Left forelimb (tissue), 1 donor: ENCODE data around the gene CCNT1.
"Not testable (repeated sequence)": the region's sequence is repeated elsewhere in the genome, so short reads cannot be mapped to it uniquely, and the experiment has no call there.

Experiments
- DNase-seq: peaks from one replicate; pipeline ENCODE4 v3.0.0-alpha.2; 2018; ENCODE audit warnings: low spot score

The CCNT1 gene

GRCh38 chr12:48691826-48692487 lies 24.6 kb downstream of the CCNT1 start:
- no peak for DNase-seq

GRCh38 chr12:48690990-48691389 lies 25.5 kb downstream of the CCNT1 start:
- DNase-seq = no peak

DNA sequence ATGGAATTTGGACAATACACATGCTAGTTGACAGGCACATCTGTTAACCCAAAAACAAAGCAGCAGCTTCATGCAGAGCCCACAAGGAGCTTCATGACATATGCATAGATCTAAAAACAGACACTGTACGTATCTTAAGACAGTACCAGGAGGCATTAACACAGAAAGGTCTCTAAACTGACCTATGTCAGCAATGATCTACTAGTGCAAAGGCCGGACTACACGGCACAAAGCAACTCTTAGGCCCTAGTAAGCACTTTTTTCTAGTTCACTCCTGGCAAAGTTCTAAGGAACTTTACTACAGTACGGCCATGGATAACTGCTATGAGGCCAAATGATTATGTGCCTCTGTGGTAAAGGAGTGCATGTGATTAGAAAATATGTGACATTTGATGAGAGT lies 26.1 kb downstream of the CCNT1 start:
- DNase-seq = no peak

GRCh38 chr12:48688836-48689235 lies 27.7 kb downstream of the CCNT1 start:
- no peak for DNase-seq

DNA sequence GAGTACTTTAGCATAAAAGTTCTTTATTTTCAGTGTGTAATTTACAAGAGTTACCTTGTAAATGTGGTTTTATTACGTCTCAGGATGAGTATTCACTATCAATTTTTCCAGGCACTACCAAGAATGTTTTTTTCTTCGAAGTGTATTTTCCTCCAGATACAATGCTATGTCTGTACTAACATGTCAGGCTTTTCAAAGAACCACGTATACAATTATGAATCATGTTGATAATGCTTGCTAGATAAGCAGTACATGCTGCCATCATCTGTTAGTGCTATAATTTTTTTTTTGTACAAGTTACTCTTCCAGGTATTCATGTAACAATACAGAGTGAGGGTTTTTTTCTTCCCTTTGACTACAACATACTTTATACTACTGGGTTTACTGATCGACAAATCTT lies 28.9 kb downstream of the CCNT1 start:
- DNase-seq = no peak

DNA sequence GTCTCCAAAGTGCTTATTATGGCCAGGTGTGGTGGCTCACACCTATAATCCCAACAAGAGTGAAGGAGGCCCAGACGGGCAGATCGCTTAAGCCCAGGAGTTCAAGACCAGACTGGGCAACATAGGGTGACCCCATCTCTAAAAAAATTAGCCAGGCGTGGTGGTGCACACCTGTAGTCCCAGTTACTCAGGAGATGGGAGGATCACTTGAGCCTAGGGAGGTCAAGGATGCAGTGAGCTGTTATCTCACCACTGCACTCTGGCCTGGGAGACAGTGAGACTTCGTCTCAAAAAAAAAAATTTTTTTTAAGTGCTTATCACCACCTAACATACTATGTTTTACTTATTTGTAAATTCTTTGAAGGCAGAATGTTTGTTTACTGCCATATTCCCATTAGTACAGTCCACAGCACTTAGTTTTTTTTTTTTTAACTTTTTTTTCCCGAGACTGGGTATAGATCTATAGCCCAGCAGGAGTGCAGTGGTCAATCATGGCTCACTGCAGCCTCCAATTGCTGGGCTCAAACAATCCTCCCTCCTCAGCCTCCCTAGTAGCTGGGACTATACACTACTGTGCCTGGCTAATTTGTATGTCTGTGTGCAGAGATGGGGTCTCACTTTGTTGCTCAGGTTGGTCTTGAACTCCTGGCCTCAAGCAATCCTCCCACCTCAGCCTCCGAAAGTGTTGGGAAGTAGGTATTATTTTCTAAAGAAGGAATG lies 29.7 kb downstream of the CCNT1 start:
- no peak for DNase-seq

DNA sequence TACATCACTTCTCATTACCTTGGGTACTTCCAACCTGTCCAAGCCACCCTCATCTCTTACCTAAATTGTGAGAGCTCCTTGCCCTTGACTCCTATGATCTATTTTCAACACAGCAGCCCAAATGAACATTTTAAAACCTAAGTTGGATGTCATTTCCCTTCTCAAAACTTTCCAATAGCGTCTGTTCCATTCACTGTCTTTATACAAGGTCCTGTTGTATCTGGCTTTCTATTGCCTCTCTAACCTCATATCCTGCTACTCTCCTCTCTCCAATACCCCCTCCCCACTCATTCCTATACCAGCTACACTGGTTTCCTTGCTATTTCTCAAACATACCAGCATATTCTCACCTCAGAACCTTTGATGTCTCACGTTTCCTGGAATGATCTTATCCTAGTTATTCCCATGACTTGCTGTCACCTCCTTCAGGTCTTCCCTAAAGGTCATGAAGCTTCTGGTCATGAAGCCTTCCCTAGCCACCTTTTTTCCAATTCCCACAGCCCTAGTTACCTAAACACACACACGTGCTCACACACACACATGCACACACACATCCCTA lies 30.4 kb downstream of the CCNT1 start:
- no peak for DNase-seq

DNA sequence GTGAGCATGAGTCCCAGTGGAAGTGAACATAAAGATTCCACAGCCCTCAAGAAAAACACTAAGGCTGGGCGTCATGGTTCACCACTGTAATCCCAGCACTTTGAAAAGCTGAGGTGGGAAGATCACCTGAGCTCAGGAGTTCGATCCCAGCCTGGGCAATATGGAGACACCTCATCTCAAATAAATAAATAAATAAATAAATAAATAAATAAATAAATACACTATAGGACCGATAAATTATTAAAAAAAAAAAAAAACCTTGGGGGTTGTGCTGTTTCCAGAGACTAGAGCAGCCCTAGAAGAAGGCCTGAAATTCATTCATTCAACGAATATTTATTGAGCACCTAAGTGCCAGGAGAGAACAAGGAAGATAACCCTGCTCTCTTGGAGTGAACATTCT lies 33.0 kb downstream of the CCNT1 start:
- no peak for DNase-seq

DNA sequence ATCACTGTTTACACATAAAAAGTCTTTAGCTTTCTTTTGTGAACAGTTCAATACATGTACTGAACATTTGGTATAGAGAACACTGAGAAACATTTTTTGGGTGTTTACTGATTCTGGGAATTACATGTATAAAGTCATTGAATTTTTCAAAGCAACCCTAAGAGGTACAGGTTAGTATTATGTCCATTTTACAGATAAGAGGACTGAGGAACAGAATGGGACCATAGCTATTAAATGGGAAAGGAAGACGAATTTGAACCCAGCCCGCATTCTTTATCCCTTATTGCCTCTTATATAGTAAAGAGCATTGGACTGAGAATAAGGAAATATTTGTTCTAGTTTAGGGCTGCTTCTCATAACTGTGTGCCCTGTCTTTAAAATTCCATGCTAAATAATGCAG lies 33.6 kb downstream of the CCNT1 start:
- no peak for DNase-seq

DNA sequence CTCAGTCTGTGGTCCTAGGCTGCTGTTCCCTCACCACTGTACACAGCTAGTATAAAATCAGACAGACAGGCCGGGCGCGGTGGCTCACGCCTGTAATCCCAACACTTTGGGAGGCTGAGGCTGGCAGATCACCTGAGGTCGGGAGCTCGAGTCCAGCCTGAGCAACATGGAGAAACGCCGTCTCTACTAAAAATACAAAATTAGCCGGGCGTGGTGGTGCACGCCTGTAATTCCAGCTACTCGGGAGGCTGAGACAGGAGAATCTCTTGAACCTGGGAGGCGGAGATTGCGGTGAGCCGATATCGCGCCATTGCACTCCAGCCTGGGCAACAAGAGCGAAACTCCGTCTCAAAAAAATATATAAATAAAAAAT lies 34.0 kb downstream of the CCNT1 start:
- DNase-seq = not testable (repeated sequence)

- DNase-seq = peak; percentile 95
These were observed 34.6 kb downstream of the CCNT1 start, which contains the start of gene KANSL2 for GRCh38 chr12:48681710-48682532. Gene KANSL2 (minus strand): TSS chr12:48682238. CDS start chr12:48681632, 606 bp downstream.

DNA sequence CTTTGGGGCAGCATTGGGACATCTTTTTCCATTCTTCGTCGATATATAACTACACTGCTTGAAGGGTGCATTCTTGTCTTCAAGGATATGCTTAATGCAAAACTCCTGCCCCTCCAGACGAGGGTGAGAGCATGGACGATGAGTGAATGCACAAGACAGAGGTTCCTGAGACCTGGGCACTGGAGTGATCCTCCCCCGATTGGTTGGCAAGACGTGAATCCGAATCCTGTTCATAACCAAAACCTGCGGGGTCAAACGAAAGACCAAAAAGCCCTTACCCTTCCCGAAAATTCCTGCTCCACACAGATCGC lies 35.2 kb downstream of the CCNT1 start:
- no peak for DNase-seq

- DNase-seq = no peak
These were observed 35.6 kb downstream of the CCNT1 start for GRCh38 chr12:48680861-48681260.

DNA sequence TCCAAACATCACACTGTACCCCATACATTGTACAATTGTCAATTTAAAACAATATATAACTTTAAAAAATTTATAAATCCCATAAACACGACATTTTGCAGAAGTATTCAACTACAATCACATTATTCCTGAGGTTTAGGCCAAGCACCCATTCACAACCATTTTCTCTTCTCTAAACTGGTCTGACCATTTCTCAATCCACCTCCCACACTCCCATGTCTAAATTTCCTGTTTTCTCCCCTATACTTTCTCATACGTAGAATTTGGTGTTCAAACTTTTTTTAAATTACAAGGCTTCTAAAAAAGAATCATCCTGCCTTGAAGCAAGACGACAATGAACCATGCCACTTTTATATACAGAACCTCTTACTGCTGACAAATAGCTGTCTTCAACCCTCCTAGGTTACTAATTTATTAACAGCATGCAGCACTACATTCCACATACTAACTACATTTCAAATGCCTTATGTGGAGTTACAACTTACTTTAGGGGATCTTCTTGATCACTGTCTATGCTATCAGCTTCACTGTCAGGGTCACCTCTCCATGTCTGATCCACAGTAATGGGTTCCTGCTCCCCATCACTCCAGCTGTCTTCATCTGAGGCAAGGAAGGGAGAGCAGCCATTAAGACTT lies 37.8 kb downstream of the CCNT1 start:
- DNase-seq = no peak

DNA sequence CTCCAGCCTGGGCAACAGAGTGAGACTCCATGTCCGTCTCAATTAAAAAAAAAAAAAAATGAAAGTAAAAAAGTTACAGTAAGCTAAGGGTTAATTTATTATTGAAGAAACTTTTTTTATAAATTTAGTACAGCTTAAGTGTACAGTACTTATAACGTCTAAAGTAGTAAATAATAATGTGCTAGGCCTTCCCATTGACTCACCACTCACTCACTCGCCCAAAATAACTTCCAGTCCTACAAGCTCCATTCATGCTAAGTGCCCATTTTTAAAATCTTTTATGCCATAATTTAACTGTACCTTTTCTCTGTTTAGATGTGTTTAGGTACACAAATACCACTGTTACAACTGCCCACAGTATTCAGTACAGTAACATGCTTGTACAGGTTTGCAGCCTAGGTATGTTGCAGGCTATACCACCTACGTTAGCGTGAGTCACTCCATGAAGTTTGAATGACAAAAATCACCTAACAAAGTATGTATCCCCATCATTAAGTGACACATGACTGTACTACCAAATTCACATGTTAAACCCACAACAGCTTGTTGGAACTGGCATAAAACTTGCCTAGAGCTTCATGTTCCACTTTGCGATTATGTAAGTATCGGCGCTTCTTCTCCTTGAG lies 45.2 kb downstream of the CCNT1 start:
- no peak for DNase-seq

DNA sequence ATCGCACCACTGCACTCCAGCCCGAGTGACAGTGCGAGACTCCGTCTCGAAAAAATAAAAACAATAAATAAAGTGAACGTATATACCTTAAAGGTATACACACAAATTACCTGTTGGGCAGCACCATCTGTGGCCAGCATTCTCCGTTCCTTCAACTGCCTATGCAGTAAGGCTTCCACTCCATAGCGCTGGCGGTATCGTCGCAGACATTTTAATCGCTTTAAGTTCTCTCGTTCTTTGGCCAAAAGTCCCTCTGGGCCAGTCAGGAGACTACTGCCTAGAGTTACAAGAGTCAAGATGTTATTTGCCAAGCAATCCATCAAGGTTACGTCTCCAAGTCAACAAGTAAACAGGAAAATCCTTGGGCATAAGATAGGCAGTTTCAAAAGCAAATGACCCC lies 47.5 kb downstream of the CCNT1 start:
- no peak for DNase-seq

DNA sequence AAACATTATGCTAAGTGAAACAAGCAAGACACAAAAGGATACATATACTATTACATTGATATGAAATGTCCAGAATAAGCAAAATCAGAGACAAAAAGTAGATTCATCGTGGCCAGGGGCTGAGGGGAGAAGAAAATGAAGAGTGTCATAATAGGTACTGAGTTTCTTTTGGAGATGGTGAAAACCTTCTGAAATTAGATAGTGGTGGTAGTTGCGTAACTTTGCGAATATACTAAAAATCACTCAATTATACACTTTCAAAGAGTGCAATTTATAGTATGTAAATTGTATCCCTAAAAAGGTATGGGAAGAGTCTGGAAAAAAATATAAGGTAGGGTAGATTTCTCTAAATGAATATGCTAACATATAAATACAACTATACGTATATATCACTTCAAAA lies 56.6 kb downstream of the CCNT1 start:
- DNase-seq = no peak

GRCh38 chr12:48651681-48652080 lies 64.8 kb downstream of the CCNT1 start:
- DNase-seq = no peak

GRCh38 chr12:48645354-48645753 lies 71.2 kb downstream of the CCNT1 start:
- DNase-seq = not testable (repeated sequence)

DNA sequence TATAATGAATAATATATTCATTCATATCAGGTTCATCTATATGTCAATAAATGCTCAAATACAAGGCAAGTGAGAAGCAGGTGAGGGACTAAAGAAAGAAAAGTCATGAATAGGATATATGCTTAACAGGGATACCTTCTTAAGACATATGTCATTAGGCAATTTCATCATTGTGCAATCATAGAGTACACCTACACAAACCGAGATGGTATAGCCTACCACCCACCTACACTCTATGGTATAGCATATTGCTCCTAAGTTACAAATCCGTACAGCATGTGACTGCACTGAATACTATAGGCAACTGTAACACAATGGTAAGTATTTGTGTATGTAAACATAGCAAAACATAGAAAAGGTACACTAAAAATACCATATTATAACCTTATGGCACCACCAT lies 73.5 kb downstream of the CCNT1 start:
- DNase-seq = no peak

DNA sequence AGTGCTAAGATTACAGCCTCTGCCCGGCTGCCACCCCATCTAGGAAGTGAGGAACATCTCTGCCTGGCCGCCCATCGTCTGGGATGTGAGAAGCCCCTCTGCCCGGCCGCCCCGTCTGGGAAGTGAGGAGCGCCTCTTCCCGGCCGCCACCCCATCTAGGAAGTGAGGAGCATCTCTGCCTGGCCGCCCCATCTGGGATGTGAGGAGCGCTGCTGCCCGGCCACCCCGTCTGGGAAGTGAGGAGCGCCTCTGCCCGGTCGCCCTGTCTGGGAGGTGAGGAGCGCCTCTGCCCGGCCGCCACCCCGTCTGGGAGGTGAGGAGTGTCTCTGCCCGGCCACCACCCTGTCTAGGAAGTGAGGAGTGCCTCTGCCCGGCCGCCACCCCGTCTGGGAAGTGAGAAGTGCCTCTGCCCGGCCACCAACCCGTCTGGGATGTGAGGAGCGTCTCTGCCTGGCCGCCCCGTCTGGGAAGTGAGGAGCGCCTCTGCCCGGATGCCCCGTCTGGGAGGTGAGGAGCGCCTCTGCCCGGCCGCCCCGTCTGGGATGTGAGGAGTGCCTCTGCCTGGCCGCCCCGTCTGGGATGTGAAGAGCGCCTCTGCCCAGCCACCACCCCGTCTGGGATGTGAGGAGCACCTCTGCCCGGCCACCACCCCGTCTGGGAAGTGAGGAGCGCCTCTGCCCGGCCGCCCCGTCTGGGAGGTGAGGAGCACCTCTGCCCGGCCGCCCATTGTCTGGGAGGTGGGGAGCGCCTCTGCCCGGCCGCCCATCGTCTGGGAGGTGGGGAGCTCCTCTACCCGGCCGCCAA lies 74.6 kb downstream of the CCNT1 start:
- not testable (repeated sequence) for DNase-seq
